RCC 7860 (cell line): ENCODE data around the gene PSPC1.
"Not testable (repeated sequence)": the region's sequence is repeated elsewhere in the genome, so short reads cannot be mapped to it uniquely, and the experiment has no call there.

Source experiments
- DNase-seq: peaks from one replicate; pipeline ENCODE4 v3.0.0-alpha.2; 2015; ENCODE audit warnings: low spot score
- FAIRE-seq: peaks from 2 replicates; lab custom pipeline; 2012; peaks lifted over from hg19 to GRCh38; lab: Jason Lieb, UNC

The PSPC1 gene, protein sequence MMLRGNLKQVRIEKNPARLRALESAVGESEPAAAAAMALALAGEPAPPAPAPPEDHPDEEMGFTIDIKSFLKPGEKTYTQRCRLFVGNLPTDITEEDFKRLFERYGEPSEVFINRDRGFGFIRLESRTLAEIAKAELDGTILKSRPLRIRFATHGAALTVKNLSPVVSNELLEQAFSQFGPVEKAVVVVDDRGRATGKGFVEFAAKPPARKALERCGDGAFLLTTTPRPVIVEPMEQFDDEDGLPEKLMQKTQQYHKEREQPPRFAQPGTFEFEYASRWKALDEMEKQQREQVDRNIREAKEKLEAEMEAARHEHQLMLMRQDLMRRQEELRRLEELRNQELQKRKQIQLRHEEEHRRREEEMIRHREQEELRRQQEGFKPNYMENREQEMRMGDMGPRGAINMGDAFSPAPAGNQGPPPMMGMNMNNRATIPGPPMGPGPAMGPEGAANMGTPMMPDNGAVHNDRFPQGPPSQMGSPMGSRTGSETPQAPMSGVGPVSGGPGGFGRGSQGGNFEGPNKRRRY

DNA sequence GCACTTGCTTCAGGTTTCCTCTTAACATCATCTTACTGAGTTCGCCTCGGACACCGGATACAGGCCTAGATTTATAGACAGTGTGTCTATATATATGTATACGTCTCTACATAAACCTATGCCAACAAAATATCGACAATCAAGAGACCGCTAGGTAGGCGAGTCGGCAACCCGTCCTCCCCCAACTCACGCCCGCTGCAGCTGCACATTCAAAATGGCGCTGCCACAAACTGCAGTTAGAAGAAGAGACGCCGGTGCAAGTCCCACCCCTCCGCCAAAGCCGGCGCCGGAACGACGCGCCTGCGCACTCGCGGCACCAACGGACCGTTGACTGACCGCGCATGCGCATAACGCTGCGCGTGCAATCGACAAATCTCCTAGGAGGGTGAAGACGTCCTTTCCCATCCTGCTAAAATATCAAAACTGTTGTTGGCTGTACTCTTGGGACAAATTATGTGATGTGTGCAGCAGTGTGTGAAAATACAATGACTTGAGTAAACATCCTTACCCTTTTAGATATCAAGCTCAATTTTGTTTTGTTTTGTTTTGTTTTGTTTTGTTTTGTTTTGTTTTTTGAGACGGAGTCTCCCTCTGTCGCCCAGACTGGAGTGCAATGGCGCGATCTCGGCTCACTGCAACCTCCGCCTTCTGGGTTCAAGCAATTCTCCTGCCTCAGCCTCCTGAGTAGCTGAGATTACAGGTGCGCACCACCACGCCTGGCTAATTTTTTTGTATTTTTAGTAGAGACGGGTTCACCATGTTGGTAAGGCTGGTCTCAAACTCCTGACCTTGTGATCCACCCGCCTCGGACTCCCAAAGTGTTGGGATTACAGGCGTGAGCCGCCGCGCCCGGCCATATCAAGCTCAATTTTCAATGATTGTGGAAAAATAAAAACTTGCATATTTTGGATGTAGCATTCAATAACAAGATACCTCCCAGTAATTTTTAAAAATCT is at the start of gene PSPC1:
Gene PSPC1 (minus strand): TSS at position 219 of the 956 bp plus-strand sequence. CDS start 188 bp downstream, at position 31.
- peak; percentile 86 for FAIRE-seq
- DNase-seq: peak; percentile 87

GRCh38 chr13:19822673-19823072 is 39.9 kb upstream of the PSPC1 start:
- no peak for FAIRE-seq
- DNase-seq: no peak

GRCh38 chr13:19818223-19818842 is 35.6 kb upstream of the PSPC1 start:
- FAIRE-seq (no peak), DNase-seq (no peak)

DNA sequence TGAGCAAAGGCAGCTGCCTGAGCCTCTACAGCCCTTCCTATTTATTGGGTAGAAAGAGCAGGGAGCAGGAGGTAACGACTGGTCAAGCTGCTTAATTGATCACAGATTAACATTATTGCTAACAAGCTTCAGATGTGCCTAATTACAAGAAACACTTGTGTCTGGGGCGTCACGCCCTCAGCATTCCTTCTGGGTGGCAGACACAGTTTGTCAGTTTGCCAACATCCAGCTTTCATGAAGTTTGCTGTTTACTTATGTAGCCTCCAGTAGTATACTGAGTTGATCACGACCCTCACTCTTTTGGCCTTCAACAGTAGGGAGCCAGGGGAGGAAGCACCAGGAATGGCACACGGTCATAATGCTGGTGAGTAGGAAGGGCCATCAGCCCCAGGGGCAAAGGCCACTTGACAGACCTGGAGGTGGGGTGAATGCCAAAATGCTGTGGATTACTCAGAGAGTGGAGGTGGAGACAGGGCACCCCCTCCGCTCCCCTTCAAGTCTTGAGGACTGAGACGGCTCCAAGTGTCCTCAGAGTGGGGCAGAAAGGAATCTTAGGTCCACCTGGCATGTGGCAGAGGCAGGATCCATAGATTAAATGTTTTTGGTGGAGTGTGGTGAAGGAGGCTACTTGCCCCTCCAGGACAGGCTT is 34.9 kb upstream of the PSPC1 start:
- no peak for FAIRE-seq
- no peak for DNase-seq

GRCh38 chr13:19817106-19817505 is 34.4 kb upstream of the PSPC1 start:
- no peak for FAIRE-seq
- no peak for DNase-seq

GRCh38 chr13:19815842-19816241 is 33.1 kb upstream of the PSPC1 start:
- not testable (repeated sequence) for DNase-seq, FAIRE-seq

DNA sequence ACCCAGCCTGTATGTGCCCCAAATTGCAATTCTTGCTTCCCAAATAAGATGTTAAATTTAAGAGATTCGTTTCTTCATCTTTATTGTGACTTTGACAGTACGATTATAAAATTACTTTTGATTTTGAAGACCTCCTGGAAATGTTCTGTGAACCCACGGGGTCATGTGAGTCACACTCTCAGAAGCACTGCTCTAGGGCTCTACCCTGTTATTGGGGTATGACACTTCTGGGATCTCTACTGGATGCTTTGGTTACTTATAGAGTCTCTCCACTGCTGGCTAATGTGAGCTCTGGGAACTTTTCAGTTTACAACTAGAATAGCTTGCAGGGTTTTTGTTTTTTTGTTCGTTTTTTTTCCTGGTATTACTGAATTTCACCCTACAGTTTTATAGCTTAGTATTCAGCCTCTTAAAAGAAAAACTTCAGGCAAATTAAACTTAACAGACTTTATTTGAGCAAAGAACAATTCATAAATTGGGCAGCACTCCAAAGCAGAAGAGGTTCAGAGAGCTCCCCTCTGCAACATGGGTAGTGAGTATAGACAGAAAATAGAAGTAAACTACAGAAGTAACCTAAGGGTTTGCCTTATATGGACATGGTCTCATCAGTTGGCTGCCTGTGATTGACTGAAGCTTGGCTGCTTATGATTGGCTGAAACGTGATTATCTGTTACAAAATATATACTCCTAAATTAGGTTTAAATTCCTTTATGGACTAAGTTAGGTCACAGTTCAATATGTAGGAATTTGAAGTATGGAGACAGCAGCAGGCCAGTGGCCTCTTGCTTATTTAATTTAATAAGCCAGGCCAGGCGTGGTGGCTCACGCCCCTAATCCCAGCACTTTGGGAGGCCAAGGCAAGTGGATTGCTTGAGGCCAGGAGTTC is 28.5 kb upstream of the PSPC1 start:
- DNase-seq: no peak
- FAIRE-seq: no peak

DNA sequence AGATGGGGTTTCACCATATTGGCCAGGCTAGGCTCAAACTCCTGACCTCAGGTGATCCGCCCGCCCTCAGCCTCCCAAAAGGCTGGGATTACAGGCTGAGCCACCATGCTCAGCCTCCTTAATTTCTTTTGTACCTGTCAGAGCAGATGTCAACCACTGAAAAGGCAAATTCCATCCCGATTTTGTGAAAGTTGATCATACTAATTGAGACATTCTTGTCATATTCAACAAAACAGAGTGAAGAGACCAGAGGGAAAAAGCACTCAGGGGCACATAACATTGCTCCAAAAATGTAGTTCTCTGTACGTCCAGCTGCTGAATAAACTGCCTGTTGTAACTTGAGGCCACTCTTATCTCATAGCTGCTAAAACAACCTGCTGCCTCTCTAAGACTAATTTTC is 27.4 kb upstream of the PSPC1 start:
- FAIRE-seq: no peak
- no peak for DNase-seq

- FAIRE-seq (no peak), DNase-seq (no peak)
These were observed 23.0 kb upstream of the PSPC1 start for GRCh38 chr13:19805765-19806164.

GRCh38 chr13:19795956-19796355 is 13.2 kb upstream of the PSPC1 start:
- no peak for FAIRE-seq
- no peak for DNase-seq

GRCh38 chr13:19794631-19795030 is 11.9 kb upstream of the PSPC1 start:
- FAIRE-seq (no peak), DNase-seq (no peak)

- no peak for DNase-seq
- no peak for FAIRE-seq
These were observed 9.3 kb upstream of the PSPC1 start for GRCh38 chr13:19791953-19792537.

- DNase-seq: no peak
- no peak for FAIRE-seq
These were observed 557 bp downstream of the PSPC1 start for GRCh38 chr13:19782049-19782726.

- DNase-seq: no peak
These were observed 1.2 kb downstream of the PSPC1 start for GRCh38 chr13:19781526-19781925.

DNA sequence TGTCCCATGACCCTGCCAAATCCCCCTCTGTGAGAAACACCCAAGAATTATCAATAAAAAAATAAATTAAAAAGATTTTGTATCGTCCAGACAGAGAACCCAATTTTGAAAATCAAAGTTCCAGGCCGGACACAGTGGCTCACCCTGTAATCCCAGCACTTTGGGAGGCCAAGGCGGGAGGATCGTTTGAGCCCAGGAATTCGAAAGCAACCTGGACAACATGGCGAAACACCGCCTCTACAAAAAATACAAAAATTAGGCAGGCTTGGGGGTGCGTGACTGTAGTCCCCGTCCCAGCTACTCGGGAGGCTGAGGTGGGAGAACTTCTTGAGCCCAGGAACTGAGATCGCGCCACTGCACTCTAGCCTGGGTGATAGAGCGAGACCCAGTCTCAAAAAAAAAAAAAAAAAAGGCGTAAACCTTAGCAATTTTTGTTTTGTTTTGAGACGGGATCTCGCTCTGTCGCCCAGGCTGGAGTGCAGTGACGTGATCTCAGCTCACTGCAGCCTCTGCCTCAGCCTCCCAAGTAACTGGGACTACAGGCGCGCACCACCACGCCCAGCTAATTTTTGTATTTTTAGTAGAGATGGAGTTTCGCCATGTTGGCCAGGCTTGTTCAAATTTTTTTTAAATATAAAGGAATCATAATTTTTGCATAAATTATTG is 1.9 kb downstream of the PSPC1 start:
- not testable (repeated sequence) for DNase-seq, FAIRE-seq

More at GRCh38 chr13:19781526-19781925, 1.2 kb downstream of the PSPC1 start:
- no peak for FAIRE-seq

GRCh38 chr13:19772306-19772705 is 10.4 kb downstream of the PSPC1 start:
- DNase-seq: no peak
- FAIRE-seq: no peak

GRCh38 chr13:19769854-19770253 is 12.9 kb downstream of the PSPC1 start:
- DNase-seq: no peak
- FAIRE-seq: no peak

DNA sequence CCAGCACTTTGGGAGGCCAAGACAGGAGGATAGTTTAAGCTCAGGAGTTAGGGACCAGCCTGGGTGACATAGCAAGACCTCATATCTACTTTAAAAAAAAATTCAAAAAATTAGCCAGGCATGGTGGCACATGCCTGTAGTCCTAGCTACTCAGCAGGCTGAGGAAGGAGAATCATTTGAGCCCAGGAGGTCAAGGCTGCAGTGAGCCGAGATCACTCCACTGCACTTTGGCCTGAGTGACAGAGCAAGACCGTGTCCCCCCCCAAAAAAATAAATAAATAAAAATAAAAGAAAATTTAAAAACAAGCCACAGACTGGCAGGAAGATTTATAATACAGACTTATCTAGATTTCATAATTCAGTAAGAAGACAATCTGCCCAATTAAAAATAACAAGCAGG is 14.8 kb downstream of the PSPC1 start:
- no peak for DNase-seq
- FAIRE-seq: no peak
